SJSA1 (cell line): ENCODE results near the gene NPB. TPM values are rescaled to one million over a fixed set of nuclear protein-coding genes. Genes with fewer than 3 reads are reported as not detected.

Experiments used
- DNase-seq, 2 experiments: peaks; one replicate each; pipeline ENCODE4 v3.0.0-alpha.2; 2015 to 2020; ENCODE audit warnings: low spot score in 2 of 2, low read depth in 1 of 2
- H3K27ac ChIP-seq: fragments of 250-450 bp; sonication (Bioruptor Pico); 2 replicates; pipeline ENCODE4 v1.5.1; 2020; ENCODE audit warnings: mild to moderate bottlenecking, moderate library complexity
- H3K27me3 ChIP-seq: fragments of 250-450 bp; sonication (Bioruptor Pico); replicated peaks from 2 replicates; pipeline ENCODE4 v1.5.1; 2020; ENCODE audit warnings: mild to moderate bottlenecking, moderate library complexity
- H3K36me3 ChIP-seq: fragments of 250-450 bp; sonication (Bioruptor Pico); 2 replicates; pipeline ENCODE4 v1.5.1; 2020; ENCODE audit warnings: mild to moderate bottlenecking
- H3K4me1 ChIP-seq: fragments of 250-450 bp; sonication (Bioruptor Pico); replicated peaks from 2 replicates; pipeline ENCODE4 v1.6.1; 2021; ENCODE audit warnings: mild to moderate bottlenecking
- H3K4me3 ChIP-seq: fragments of 250-450 bp; sonication (Bioruptor Pico); 2 replicates; pipeline ENCODE4 v1.5.1; 2020; ENCODE audit warnings: mild to moderate bottlenecking
- H3K9me3 ChIP-seq: fragments of 250-450 bp; sonication (Bioruptor Pico); replicated peaks from 2 replicates; pipeline ENCODE4 v1.5.1; 2020; ENCODE audit warnings: mild to moderate bottlenecking
- total RNA-seq: library from RNA; depleted of rRNA; stranded (reverse); fragments of >200 nt; shearing (Covaris generic); gene quantifications from 2 replicates; pipeline ENCODE4 v1.2.3, GENCODE V29; 2014

The NPB gene
- total RNA-seq, 1 experiment from 2014 or later, result 0.84 TPM

DNA sequence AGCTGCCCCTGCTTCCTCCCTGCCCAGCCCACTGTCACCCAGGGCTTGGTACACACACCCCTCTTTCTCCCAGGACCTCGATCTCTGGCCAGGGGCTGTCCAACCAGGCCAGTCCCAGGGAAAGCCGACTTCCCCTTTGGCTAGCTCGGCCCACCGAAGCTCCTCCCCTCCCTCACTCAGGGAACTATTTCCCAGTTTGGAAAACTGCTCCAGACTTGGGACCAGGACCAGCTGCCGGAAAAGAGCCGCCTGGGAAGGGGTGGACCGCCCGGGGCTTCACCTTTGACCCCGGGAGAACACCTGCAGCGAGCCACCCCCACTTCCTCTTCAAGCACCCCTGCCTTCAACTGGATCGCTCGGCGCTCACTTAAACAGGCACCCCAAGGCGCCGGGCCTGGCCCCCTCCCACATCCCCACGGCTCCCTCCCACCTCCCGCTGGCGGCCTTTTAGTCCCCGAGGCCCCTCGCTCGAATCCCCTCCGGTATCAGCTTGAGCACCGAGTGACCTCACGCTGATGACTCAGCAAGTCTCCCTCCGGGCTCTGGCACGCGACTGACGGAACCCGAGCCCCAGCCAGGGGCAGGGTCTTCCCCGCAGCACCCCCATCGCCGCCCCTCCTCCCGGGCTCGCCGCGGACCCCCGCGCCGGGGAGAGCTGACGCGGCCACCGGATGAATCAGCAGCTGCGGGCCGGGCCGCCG is 24.6 kb downstream of the NPB start:
- peaks cover 33% of the 10 kb centered on the region for H3K4me1 ChIP-seq
- H3K27me3 ChIP-seq, result no peaks in the 10 kb centered on the region
- no peaks in the 10 kb centered on the region for H3K9me3 ChIP-seq
- peak; percentile 77 to 90 for DNase-seq
- H3K4me3 ChIP-seq, result peak overlapping the region; percentile 91
- H3K36me3 ChIP-seq, result peaks cover 17% of the 10 kb centered on the region
- H3K27ac ChIP-seq, result peak overlapping the region; percentile 95

DNA sequence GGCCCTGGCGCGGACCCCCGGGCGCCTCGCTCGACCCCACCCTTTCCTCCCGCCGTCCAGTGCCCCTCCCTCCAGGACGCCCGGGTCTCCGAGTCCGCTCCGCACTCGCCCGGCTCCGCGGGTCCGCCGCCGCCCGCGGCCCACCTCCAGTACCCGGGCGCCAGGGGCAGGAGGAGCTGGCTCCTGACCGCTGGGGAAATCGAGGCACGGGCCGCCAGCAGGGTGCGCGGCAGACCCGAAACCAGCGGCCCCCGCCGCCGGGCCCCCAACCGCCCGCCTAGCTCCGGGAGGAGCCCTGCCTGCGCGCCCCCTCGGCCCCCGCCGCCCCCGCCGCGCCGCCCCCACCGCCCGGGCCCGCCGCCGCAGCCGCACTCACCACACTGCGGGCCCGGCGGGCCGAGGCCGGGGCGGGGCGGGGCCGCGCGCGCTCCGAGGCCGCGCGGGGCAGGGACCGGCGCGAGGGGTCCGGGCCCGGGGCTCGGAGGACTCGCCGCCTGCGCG is 25.2 kb downstream of the NPB start:
- Histone ChIP-seq H3K9me3 (no peaks in the 10 kb centered on the region), H3K27me3 (0 out of 2 replicates have a peak, but pooled peaks cover 2% of the 10 kb centered on the region), H3K4me1 (peaks cover 33% of the 10 kb centered on the region), H3K36me3 (peaks cover 12% of the 10 kb centered on the region), H3K4me3 (peak overlapping the region; percentile 91), H3K27ac (peak overlapping the region; percentile 95)
- DNase-seq, result no peak

DNA sequence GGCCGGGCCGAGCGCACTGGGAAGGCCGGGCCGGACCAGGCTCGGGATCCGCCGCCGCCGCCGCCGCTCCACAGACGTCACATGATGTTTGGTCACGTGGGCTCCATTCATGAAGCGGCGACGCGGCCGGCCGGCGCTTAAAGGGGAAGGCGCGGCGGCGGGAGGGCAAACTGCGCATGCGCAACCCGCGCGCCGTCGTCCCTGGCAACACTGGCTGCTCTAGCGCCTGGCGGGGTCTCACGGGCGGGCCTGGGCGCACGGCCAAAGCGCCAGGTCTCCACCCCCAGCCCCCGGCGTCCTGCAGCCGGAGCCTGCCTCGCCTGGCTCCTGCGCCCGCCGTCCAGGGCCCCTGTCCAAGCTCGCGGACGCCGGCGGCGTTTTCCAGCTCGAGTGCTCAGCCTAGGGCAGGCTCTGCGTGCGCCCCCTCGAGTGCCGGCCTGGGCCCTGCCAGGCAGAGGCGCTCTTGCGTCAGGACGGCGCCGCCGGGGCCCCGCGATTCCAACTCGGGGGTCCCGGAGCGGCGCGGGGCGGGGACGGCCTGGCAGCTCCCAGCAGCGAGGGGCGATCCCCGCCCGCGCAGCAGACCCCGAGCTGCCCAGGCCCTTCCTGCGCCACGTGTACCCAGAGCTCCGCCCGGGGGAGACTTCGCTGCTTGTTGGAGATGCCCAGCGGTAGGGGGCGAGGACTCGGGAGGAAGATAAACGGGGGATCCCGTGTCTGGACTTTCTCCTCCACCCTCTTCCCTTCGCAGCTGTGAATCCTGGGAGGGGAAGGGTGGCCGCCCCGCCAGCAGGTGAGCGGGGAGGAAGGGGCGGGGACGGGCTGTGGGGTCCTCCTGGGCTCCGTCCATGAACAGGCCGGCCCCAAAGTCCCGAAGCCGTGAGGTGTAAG is 25.9 kb downstream of the NPB start, which contains the start of gene MAFG:
Gene MAFG, minus strand, starts transcription at position 83 of the 891 bp plus-strand sequence. CDS start 4,550 bp downstream, outside the sequence.
- DNase-seq, result peak; percentile 96 to 99
- no peaks in the 10 kb centered on the region for H3K9me3 ChIP-seq
- H3K4me3 ChIP-seq, result peak within 1 kb of the TSS; percentile 91
- 0 out of 2 replicates have a peak, but pooled peaks cover 2% of the 10 kb centered on the region for H3K27me3 ChIP-seq
- peak within 1 kb of the TSS; percentile 95 for H3K27ac ChIP-seq
- H3K4me1 ChIP-seq, result peaks cover 33% of the 10 kb centered on the region
- H3K36me3 ChIP-seq, result peaks cover 5% of the 10 kb centered on the region

DNA sequence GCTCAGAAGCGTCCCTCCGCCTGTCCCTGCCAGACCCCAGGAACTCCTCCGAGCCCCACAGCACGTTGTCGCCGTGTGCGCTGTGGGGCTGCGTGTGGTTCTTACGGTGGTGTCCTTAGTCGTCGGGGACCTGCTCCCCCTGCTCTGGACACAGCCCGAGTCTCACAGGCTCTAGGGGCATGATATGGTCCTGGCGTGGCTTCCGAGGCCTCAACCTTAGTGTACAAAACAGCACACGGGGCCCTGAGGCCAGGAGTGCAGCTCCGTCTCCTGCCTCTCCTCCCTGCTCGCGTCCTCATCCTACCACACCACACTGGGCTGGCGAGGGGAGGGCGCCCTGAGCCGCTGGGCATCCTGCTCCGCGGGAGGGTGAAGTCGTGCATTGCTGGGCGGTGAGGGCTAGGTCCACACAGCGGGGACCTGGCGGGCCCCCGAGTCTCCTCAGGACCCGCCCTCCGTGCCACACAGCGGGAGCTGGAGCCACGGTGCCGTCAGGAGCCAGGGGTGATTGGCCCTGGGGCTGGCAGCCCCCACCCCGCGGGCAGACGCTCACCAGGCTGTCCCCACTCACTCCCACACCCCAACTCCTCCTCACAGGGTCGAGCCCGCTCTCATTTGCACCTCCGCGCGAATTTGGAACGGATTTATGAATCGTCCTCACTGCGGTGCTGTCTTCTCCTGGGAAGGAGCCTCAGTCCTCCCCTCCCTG is 26.7 kb downstream of the NPB start:
- peaks cover 28% of the 10 kb centered on the region for H3K4me1 ChIP-seq
- 0 out of 2 replicates have a peak, but pooled peaks cover 2% of the 10 kb centered on the region for H3K27me3 ChIP-seq
- DNase-seq, result no peak
- peaks cover 4% of the 10 kb centered on the region for H3K36me3 ChIP-seq
- peak overlapping the region; percentile 91; the same call in 1 of the 2 replicates for H3K4me3 ChIP-seq
- H3K9me3 ChIP-seq, result no peaks in the 10 kb centered on the region
- H3K27ac ChIP-seq, result no peak overlapping the region

DNA sequence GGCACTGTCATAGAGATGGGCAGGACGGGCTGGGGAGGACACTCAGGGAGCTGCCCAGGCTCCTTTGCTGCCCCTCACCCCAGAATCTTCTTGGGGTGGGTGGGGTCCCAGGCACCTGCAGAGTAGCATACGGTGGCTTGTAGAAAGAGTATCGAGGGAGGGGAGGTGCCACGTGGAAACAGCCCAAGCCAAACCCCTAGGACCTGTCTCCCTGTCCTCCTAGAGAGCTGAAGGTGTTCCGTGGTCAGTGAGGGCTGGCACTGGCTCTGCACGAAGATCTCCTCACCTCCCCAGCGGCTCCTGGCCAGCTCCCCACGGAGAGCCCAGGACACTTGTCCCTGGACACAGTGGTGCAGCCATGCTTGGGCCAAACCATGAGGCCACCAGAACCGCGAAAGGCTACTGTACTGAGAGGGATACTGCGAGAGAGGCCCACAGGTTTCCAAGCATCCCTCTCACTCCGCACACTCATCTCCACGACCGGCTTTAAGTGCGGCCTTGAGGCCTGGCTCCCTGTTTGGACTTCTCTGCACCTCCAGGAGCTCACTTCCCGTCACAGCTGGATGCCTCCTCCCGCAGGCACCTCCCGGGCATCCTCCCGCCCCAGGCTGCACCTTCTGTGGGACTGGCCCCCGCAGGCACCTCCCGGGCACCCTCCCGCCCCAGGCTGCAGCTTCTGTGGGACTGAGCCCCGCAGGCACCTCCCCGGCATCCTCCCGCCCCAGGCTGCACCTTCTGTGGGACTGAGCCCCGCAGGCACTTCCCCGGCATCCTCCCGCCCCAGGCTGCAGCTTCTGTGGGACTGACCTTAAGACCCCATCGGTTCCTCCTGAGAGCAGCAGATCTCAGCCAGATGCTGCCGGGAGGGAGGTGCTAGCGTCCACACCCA is 27.5 kb downstream of the NPB start:
- 0 out of 2 replicates have a peak, but pooled peaks cover 2% of the 10 kb centered on the region for H3K27me3 ChIP-seq
- peaks cover 20% of the 10 kb centered on the region for H3K4me1 ChIP-seq
- H3K4me3 ChIP-seq, result no peak overlapping the region
- peaks cover 4% of the 10 kb centered on the region for H3K36me3 ChIP-seq
- no peak overlapping the region for H3K27ac ChIP-seq
- DNase-seq, result no peak
- H3K9me3 ChIP-seq, result no peaks in the 10 kb centered on the region

DNA sequence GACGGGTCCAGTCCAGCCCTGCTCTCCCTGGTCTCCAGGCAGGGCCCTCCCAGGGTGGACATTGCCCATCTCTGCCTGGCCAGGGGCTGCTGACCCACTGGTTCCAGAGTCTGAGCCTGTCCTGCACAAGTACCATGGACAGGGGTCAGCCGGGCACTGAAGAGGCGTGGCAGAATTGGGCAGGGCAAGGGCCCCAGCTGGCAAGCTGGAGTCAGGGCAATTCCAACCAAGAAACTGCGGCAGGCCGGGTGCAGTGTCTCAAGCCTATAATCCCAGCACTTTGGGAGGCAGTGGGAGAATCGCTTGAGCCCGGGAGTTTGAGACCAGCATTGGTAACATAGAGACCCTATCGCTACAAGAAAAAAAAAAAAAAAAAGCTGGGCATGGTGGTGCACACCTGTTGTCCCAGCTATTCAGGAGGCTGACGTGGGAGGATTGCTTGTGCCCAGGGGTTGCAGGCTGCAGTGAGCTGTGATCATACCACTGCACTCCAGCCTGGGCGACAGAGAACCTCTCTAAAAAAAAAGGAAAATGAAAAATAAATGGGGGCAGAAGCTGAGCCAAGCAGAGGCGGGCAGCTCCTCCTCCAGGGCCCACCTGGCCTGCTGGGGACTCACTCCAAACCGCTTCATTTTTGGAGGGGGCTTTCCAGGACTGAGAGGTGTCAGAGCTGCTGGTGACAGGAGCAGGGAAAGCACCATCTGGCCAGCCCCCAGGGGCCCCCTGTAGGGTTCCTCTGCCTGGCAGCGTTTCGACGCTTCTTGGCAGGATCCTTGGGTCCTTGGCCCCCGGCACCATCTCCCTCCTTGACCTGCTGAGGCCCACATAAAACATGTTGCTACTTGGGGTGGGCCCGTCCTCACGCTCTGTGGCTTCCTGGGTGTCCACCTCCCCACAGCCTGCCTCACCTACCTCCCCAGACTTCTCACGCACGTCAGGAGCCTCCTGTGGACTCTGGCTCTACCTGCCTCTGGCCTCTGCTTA is 28.4 kb downstream of the NPB start:
- Histone ChIP-seq H3K36me3 (peaks cover 4% of the 10 kb centered on the region), H3K9me3 (no peaks in the 10 kb centered on the region), H3K4me1 (peaks cover 20% of the 10 kb centered on the region), H3K4me3 (no peak overlapping the region), H3K27ac (no peak overlapping the region), H3K27me3 (0 out of 2 replicates have a peak, but pooled peaks cover 2% of the 10 kb centered on the region)
- no peak for DNase-seq

DNA sequence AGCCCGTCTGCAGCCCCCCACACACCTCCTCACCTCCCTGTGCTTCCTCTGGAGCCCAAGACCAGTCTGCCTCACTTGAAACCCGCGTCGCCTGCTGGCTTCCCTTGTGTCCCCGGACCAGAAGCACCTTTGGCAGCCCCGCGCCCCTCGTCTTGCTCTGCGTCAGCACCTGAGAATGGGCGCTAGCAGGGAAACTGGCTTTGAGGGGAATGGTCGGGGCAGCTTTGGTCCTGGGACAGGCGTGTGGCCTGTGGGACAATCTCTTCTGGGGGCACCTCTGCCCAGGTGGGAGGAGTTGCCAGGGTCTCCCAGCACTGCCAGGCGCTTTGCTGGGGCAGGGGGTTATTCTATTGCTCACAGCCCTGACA is 29.1 kb downstream of the NPB start:
- no peak overlapping the region for H3K4me3 ChIP-seq
- H3K4me1 ChIP-seq, result peaks cover 16% of the 10 kb centered on the region
- peaks cover 4% of the 10 kb centered on the region for H3K36me3 ChIP-seq
- no peak for DNase-seq
- 0 out of 2 replicates have a peak, but pooled peaks cover 2% of the 10 kb centered on the region for H3K27me3 ChIP-seq
- no peak overlapping the region for H3K27ac ChIP-seq
- H3K9me3 ChIP-seq, result no peaks in the 10 kb centered on the region

DNA sequence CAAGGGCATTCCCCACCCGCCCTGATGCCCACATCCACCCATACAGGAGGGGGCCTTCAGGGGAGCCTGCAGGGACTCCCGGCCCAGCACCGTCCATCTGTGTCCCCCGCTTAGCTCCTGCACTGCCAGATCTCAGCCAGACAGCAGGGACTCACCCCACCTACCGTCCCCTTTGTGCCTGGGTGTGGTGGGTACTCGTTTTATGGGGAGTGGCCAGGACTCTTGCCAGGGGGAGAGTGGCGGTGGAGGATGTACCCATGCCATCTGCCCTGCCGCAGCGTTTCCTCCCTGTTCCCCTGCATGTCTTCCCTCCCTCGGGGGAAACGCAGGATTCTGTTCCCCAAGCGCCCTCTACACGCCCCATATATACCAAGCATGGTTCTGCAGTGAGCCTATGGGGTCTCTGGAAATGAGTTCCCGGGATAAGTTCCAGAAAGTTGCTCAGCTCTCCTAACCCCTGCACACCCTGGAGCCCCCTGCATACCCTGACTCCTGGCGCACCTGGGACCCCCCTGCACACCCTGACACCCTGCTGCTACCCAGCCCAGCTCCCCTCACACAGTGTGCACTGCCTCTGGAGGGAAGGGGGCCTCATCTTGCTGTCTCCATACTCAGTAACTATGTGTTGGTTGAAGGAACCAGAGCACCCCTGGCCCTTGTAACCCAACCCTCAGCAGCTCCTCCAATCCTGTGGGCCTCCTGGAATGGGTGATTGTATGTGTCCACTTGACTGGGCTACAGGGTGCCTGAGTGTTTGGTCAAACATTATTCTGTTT is 29.7 kb downstream of the NPB start:
- peaks cover 16% of the 10 kb centered on the region for H3K4me1 ChIP-seq
- H3K27me3 ChIP-seq, result 0 out of 2 replicates have a peak, but pooled peaks cover 2% of the 10 kb centered on the region
- no peaks in the 10 kb centered on the region for H3K9me3 ChIP-seq
- no peak for DNase-seq
- peaks cover 4% of the 10 kb centered on the region for H3K36me3 ChIP-seq
- no peak overlapping the region for H3K4me3 ChIP-seq
- H3K27ac ChIP-seq, result no peak overlapping the region

DNA sequence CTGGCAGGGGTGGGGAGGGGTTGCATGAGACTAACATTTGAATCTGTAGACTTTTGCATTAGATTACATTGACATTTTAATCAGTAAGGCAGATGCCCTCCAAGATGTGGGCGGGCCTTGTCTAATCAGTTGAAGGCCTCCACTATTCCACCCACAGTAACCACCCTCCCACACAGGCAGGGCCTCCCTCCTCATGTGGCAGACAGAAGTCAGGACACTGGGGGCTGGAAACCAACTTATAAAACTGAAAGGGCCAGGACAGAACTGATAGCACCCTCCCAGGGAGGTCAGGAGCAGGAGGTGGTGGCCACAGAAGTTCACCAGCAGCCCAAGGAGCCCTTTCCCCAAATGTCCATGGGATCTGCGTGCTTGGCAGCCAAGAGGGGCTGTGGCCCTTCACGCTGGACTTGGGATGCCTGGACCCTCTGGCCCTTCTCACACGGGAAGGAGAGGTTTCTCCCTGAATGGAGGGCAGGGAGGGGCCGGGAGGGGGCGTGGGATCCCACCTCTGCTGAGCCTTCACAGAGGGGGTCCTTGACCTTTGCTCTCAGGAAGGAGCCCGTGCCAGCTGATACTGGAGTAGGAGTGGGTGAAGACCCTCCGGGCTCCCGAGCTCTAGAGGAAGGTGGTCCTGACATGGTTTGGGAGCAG is 30.4 kb downstream of the NPB start:
- Histone ChIP-seq H3K36me3 (no peaks in the 10 kb centered on the region), H3K27me3 (0 out of 2 replicates have a peak, but pooled peaks cover 2% of the 10 kb centered on the region), H3K4me3 (no peak overlapping the region), H3K9me3 (no peaks in the 10 kb centered on the region), H3K27ac (no peak overlapping the region), H3K4me1 (peaks cover 23% of the 10 kb centered on the region)
- DNase-seq, result no peak

DNA sequence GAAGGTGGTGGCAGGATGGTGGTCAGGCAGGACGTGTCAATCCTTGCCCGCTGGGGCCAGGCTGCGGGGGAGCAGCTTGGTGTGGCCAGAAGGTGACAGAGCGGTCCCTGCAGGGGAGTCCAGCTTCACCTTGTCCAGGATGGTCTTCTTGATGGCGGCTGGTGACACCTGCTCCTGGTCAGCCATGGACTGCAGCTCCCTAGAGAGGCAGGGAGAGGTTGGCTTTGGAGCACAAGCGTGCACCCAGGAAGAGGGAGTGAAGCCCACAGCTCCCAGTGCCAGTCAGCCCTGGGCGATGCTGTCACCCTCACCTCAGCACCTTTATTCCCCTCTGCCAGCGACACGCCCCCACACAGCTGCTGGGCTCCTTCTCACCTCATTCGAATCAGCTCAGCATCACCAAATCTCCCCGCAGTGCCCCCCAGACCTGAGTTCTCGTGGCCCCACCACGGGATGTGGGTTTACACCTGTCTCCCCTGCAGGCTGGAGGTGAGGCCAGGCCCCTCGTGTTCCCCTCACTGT is 31.2 kb downstream of the NPB start:
- Histone ChIP-seq H3K4me3 (no peak overlapping the region), H3K36me3 (no peaks in the 10 kb centered on the region), H3K27ac (no peak overlapping the region), H3K4me1 (peaks cover 17% of the 10 kb centered on the region), H3K9me3 (no peaks in the 10 kb centered on the region), H3K27me3 (0 out of 2 replicates have a peak, but pooled peaks cover 2% of the 10 kb centered on the region)
- DNase-seq, result no peak
